ENCODE data around the gene USP34.
"Not testable (repeated sequence)": the region's sequence is repeated elsewhere in the genome, so short reads cannot be mapped to it uniquely, and the experiment has no call there.

The USP34 gene

GRCh38 chr2:61149074-61149473, 321.8 kb downstream of the USP34 start:
- no peak overlapping the region for H3K4me3 ChIP-seq (ENCODE audit: low read depth, low read length)
- no peaks in the 10 kb centered on the region for H3K4me1 ChIP-seq (ENCODE audit: control insufficient read depth, insufficient read depth, low read length)
- ChIA-PET POLR2A (no interaction called here), CTCF (interaction anchor here (0.6 kb wide), 1 partner anchor 16 kb away, joined by 3 read pairs; no protein-coding TSS in a partner anchor)
- no peaks in the 10 kb centered on the region for H3K9me3 ChIP-seq (ENCODE audit: control insufficient read depth, insufficient read depth, low read depth, low read length)
- H3K36me3 ChIP-seq (ENCODE audit: control insufficient read depth in 2 of 2, insufficient read depth in 1 of 2, low read length in 2 of 2), result peaks cover 0 to 32% of the 10 kb centered on the region in 2 experiments; a peak in 2 of 3 replicates
- H3K27ac ChIP-seq (ENCODE audit: extremely low read depth, low read depth, low read length), result no peak overlapping the region
- no peak for TF ChIP-seq ZSCAN18 (tag by site-specific recombination; IDR thresholded peaks at IDR 0.05)
- no peak for TF ChIP-seq ZNF629 (tag by site-specific recombination; IDR thresholded peaks at IDR 0.05)
- TF ChIP-seq SCRT2 (tag by site-specific recombination; IDR thresholded peaks at IDR 0.05), result no peak
- TF ChIP-seq ZNF174 (tag by site-specific recombination; IDR thresholded peaks at IDR 0.05), result no peak
- TF ChIP-seq ZNF394 (tag by site-specific recombination; IDR thresholded peaks at IDR 0.05; ENCODE audit: borderline replicate concordance), result no peak
- TF ChIP-seq ZNF26 (tag by site-specific recombination; IDR thresholded peaks at IDR 0.05), result no peak
- TF ChIP-seq, protein P1, sequence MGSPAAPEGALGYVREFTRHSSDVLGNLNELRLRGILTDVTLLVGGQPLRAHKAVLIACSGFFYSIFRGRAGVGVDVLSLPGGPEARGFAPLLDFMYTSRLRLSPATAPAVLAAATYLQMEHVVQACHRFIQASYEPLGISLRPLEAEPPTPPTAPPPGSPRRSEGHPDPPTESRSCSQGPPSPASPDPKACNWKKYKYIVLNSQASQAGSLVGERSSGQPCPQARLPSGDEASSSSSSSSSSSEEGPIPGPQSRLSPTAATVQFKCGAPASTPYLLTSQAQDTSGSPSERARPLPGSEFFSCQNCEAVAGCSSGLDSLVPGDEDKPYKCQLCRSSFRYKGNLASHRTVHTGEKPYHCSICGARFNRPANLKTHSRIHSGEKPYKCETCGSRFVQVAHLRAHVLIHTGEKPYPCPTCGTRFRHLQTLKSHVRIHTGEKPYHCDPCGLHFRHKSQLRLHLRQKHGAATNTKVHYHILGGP (tag by site-specific recombination; IDR thresholded peaks at IDR 0.05), result no peak
- TF ChIP-seq ZNF623 (tag by site-specific recombination; IDR thresholded peaks at IDR 0.05), result no peak
- TF ChIP-seq TSHZ1 (tag by site-specific recombination; IDR thresholded peaks at IDR 0.05; ENCODE audit: borderline replicate concordance), result no peak
- no peak for TF ChIP-seq ZBTB48 (tag by site-specific recombination; IDR thresholded peaks at IDR 0.05)
- no peak for TF ChIP-seq ZNF776 (tag by site-specific recombination; IDR thresholded peaks at IDR 0.05; ENCODE audit: borderline replicate concordance)
- no peak for TF ChIP-seq ZNF596 (tag by site-specific recombination; IDR thresholded peaks at IDR 0.05)
- TF ChIP-seq ZNF510 (tag by site-specific recombination; IDR thresholded peaks at IDR 0.05; ENCODE audit: insufficient replicate concordance), result no peak
- no peak for TF ChIP-seq ZNF791 (tag by site-specific recombination; IDR thresholded peaks at IDR 0.05)
- no peak for TF ChIP-seq HOXA7 (CRISPR knock-in tag; IDR thresholded peaks at IDR 0.05; ENCODE audit: borderline replicate concordance)
- TF ChIP-seq ZNF76 (tag by site-specific recombination; IDR thresholded peaks at IDR 0.05; ENCODE audit: borderline replicate concordance, low read depth), result no peak
- TF ChIP-seq SALL2 (tag by site-specific recombination; IDR thresholded peaks at IDR 0.05; ENCODE audit: borderline replicate concordance), result no peak
- no peak for TF ChIP-seq ZNF548 (tag by site-specific recombination; IDR thresholded peaks at IDR 0.05)

GRCh38 chr2:61148091-61148490, 322.8 kb downstream of the USP34 start:
- H3K4me3 ChIP-seq (ENCODE audit: low read depth, low read length); H3K4me1 ChIP-seq (ENCODE audit: control insufficient read depth, insufficient read depth, low read length); POLR2A ChIA-PET; H3K9me3 ChIP-seq (ENCODE audit: control insufficient read depth, insufficient read depth, low read depth, low read length); H3K27ac ChIP-seq (ENCODE audit: extremely low read depth, low read depth, low read length); CTCF ChIA-PET: not testable (repeated sequence)
- peaks cover 0 to 36% of the 10 kb centered on the region in 2 experiments; a peak in 2 of 3 replicates for H3K36me3 ChIP-seq (ENCODE audit: control insufficient read depth in 2 of 2, insufficient read depth in 1 of 2, low read length in 2 of 2)
